Activated naive CD8-positive, alpha-beta T cell treated with anti-CD3 and anti-CD28 coated beads, Interleukin-2, amount 10 ng/mL, durations not matched to agents 7 days and 5 days (primary cell): ENCODE measurements around the gene BNIP2. TPM values are rescaled to one million over a fixed set of nuclear protein-coding genes. Genes with fewer than 3 reads are reported as not detected.
A peak's percentile ranks its signal among the peaks of the same experiment; 100 is the strongest.

Source experiments
- ATAC-seq: fragments of 150-1000 bp; cut with Tn5 transposase; one replicate; pipeline ENCODE4 v1.10.0; 2021; ENCODE audit warnings: low read depth, moderate library complexity
- POLR2A ChIA-PET: fragments of 350-600 bp; sonication (Branson Sonifier 250); formaldehyde crosslinking; loops from one replicate; lab custom pipeline; 2021; ENCODE audit warnings: antibody characterized with exemption; lab: Charles Lee
- DNase-seq: peaks from one replicate; pipeline ENCODE4 v3.0.0; 2021
- H3K27ac Mint-ChIP-seq: one replicate; pipeline ENCODE4 v1.8.0; 2022; ENCODE audit warnings: mild to moderate bottlenecking, mixed read lengths
- H3K27me3 Mint-ChIP-seq: one replicate; pipeline ENCODE4 v1.8.0; 2022; ENCODE audit warnings: mild to moderate bottlenecking, moderate library complexity, mixed read lengths
- H3K36me3 Mint-ChIP-seq: one replicate; pipeline ENCODE4 v1.8.0; 2021; ENCODE audit warnings: mild to moderate bottlenecking, mixed read lengths
- H3K4me1 Mint-ChIP-seq: one replicate; pipeline ENCODE4 v1.8.0; 2021; ENCODE audit warnings: mixed read lengths
- H3K4me3 Mint-ChIP-seq: one replicate; pipeline ENCODE4 v1.8.0; 2022; ENCODE audit warnings: mild to moderate bottlenecking, moderate library complexity, mixed read lengths
- H3K9me3 Mint-ChIP-seq: one replicate; pipeline ENCODE4 v1.8.0; 2021; ENCODE audit warnings: mixed read lengths
- total RNA-seq, 2 experiments: library from RNA; stranded (reverse); gene quantifications; one replicate each; pipeline ENCODE4 v1.2.3, GENCODE V29; 2021

The BNIP2 gene
- total RNA-seq: 10 to 100 TPM; 79.7 to 80.2 TPM

- H3K4me1 Mint-ChIP-seq: peaks cover 30% of the 10 kb centered on the region
- DNase-seq (peak; percentile 99), ATAC-seq (peak; percentile 90)
- POLR2A ChIA-PET: interaction anchor here (0.6 to 4.0 kb wide), 11 partner anchors 8 to 709 kb away, joined by 3 to 30 read pairs (median 6); partner anchors contain the start of genes ANXA2, FOXB1 and GTF2A2
- H3K36me3 Mint-ChIP-seq: peaks cover 17% of the 10 kb centered on the region
- H3K27me3 Mint-ChIP-seq: no peaks in the 10 kb centered on the region
- peak within 1 kb of the TSS; percentile 93 for H3K4me3 Mint-ChIP-seq
- peak within 1 kb of the TSS; percentile 95 for H3K27ac Mint-ChIP-seq
- H3K9me3 Mint-ChIP-seq: no peaks in the 10 kb centered on the region
These were observed at the start of gene BNIP2 for GRCh38 chr15:59688782-59689625. Gene BNIP2, minus strand, starts transcription at chr15:59689320. Its CDS starts 6,863 bp downstream, at chr15:59682457.

GRCh38 chr15:59738676-59739075 is 49.6 kb upstream of the BNIP2 start:
- POLR2A ChIA-PET: no interaction called here
- Mint-ChIP-seq H3K27ac (no peak overlapping the region), H3K9me3 (no peaks in the 10 kb centered on the region), H3K27me3 (peaks cover 9% of the 10 kb centered on the region), H3K4me1 (no peaks in the 10 kb centered on the region), H3K4me3 (no peak overlapping the region), H3K36me3 (no peaks in the 10 kb centered on the region)
- ATAC-seq (no peak), DNase-seq (no peak)

- no peaks in the 10 kb centered on the region for H3K4me1 Mint-ChIP-seq
- peaks cover 5% of the 10 kb centered on the region for H3K27me3 Mint-ChIP-seq
- no peaks in the 10 kb centered on the region for H3K9me3 Mint-ChIP-seq
- no peaks in the 10 kb centered on the region for H3K36me3 Mint-ChIP-seq
- H3K27ac Mint-ChIP-seq: no peak overlapping the region
- ATAC-seq (no peak), DNase-seq (no peak)
- H3K4me3 Mint-ChIP-seq: no peak overlapping the region
- POLR2A ChIA-PET: no interaction called here
These were observed 47.1 kb upstream of the BNIP2 start for GRCh38 chr15:59736181-59736580.

- DNase-seq (no peak), ATAC-seq (no peak)
- Mint-ChIP-seq H3K27ac (no peak overlapping the region), H3K9me3 (no peaks in the 10 kb centered on the region), H3K4me1 (no peaks in the 10 kb centered on the region), H3K27me3 (peaks cover 14% of the 10 kb centered on the region), H3K4me3 (no peak overlapping the region), H3K36me3 (no peaks in the 10 kb centered on the region)
- POLR2A ChIA-PET: interaction anchor here (0.9 kb wide), 1 partner anchor 602 kb away, joined by 3 read pairs; no protein-coding TSS in a partner anchor
These were observed 36.0 kb upstream of the BNIP2 start for GRCh38 chr15:59725151-59725486.

- Mint-ChIP-seq H3K4me3 (no peak overlapping the region), H3K4me1 (no peaks in the 10 kb centered on the region), H3K27me3 (peaks cover 8% of the 10 kb centered on the region), H3K9me3 (no peaks in the 10 kb centered on the region), H3K27ac (no peak overlapping the region), H3K36me3 (no peaks in the 10 kb centered on the region)
- DNase-seq: no peak
- ATAC-seq: no peak
- POLR2A ChIA-PET: no interaction called here
These were observed 34.7 kb upstream of the BNIP2 start for GRCh38 chr15:59723687-59724346.

GRCh38 chr15:59722476-59722875 is 33.4 kb upstream of the BNIP2 start:
- H3K9me3 Mint-ChIP-seq: no peaks in the 10 kb centered on the region
- peaks cover 4% of the 10 kb centered on the region for H3K27me3 Mint-ChIP-seq
- ATAC-seq: no peak
- H3K27ac Mint-ChIP-seq: no peak overlapping the region
- no peak for DNase-seq
- H3K36me3 Mint-ChIP-seq: no peaks in the 10 kb centered on the region
- no peak overlapping the region for H3K4me3 Mint-ChIP-seq
- no peaks in the 10 kb centered on the region for H3K4me1 Mint-ChIP-seq
- POLR2A ChIA-PET: interaction anchor here (0.6 kb wide), 1 partner anchor 198 kb away, joined by 3 read pairs; no protein-coding TSS in a partner anchor

- Mint-ChIP-seq H3K4me1 (no peaks in the 10 kb centered on the region), H3K4me3 (no peak overlapping the region), H3K36me3 (no peaks in the 10 kb centered on the region), H3K27ac (no peak overlapping the region), H3K27me3 (peaks cover 4% of the 10 kb centered on the region), H3K9me3 (no peaks in the 10 kb centered on the region)
- POLR2A ChIA-PET: interaction anchor here (0.6 kb wide), 1 partner anchor 199 kb away, joined by 3 read pairs; no protein-coding TSS in a partner anchor
- DNase-seq: no peak
- ATAC-seq: no peak
These were observed 32.9 kb upstream of the BNIP2 start for GRCh38 chr15:59722037-59722436.

- Mint-ChIP-seq H3K9me3 (no peaks in the 10 kb centered on the region), H3K27ac (no peak overlapping the region), H3K36me3 (no peaks in the 10 kb centered on the region), H3K4me3 (no peak overlapping the region), H3K4me1 (no peaks in the 10 kb centered on the region), H3K27me3 (peaks cover 4% of the 10 kb centered on the region)
- ATAC-seq (no peak), DNase-seq (no peak)
- POLR2A ChIA-PET: no interaction called here
These were observed 32.3 kb upstream of the BNIP2 start for GRCh38 chr15:59721411-59721810.

GRCh38 chr15:59713177-59713576 is 24.1 kb upstream of the BNIP2 start:
- no peaks in the 10 kb centered on the region for H3K36me3 Mint-ChIP-seq
- H3K9me3 Mint-ChIP-seq: no peaks in the 10 kb centered on the region
- ATAC-seq: no peak
- no peak for DNase-seq
- H3K4me3 Mint-ChIP-seq: no peak overlapping the region
- H3K27ac Mint-ChIP-seq: no peak overlapping the region
- POLR2A ChIA-PET: no interaction called here
- peaks cover 9% of the 10 kb centered on the region for H3K27me3 Mint-ChIP-seq
- no peaks in the 10 kb centered on the region for H3K4me1 Mint-ChIP-seq

GRCh38 chr15:59711451-59712243 is 22.5 kb upstream of the BNIP2 start:
- POLR2A ChIA-PET: no interaction called here
- H3K4me3 Mint-ChIP-seq: no peak overlapping the region
- DNase-seq (no peak), ATAC-seq (no peak)
- H3K4me1 Mint-ChIP-seq: no peaks in the 10 kb centered on the region
- peaks cover 11% of the 10 kb centered on the region for H3K27me3 Mint-ChIP-seq
- H3K27ac Mint-ChIP-seq: no peak overlapping the region
- H3K36me3 Mint-ChIP-seq: no peaks in the 10 kb centered on the region
- no peaks in the 10 kb centered on the region for H3K9me3 Mint-ChIP-seq

- H3K36me3 Mint-ChIP-seq: no peaks in the 10 kb centered on the region
- peaks cover 21% of the 10 kb centered on the region for H3K27me3 Mint-ChIP-seq
- DNase-seq: no peak
- ATAC-seq: no peak
- H3K4me1 Mint-ChIP-seq: no peaks in the 10 kb centered on the region
- POLR2A ChIA-PET: no interaction called here
- no peak overlapping the region for H3K4me3 Mint-ChIP-seq
- no peak overlapping the region for H3K27ac Mint-ChIP-seq
- H3K9me3 Mint-ChIP-seq: no peaks in the 10 kb centered on the region
These were observed 18.5 kb upstream of the BNIP2 start for GRCh38 chr15:59707619-59708018.

GRCh38 chr15:59703979-59704796 is 15.1 kb upstream of the BNIP2 start:
- Mint-ChIP-seq H3K9me3 (no peaks in the 10 kb centered on the region), H3K36me3 (no peaks in the 10 kb centered on the region), H3K27ac (no peak overlapping the region), H3K27me3 (peaks cover 26% of the 10 kb centered on the region), H3K4me3 (no peak overlapping the region), H3K4me1 (no peaks in the 10 kb centered on the region)
- DNase-seq (no peak), ATAC-seq (no peak)
- POLR2A ChIA-PET: no interaction called here
